IPS-15b (cell line): Measurements from ENCODE around the gene AGAP1.

Experiments
- H3K27me3 ChIP-seq: one replicate; pipeline ENCODE4 v1.6.1; 2013; ENCODE audit warnings: low read length; ENCODE audit not compliant: control insufficient read depth, insufficient read depth
- H3K36me3 ChIP-seq: one replicate; pipeline ENCODE4 v1.6.1; 2013; ENCODE audit warnings: low read length; ENCODE audit not compliant: control insufficient read depth, insufficient read depth
- H3K4me1 ChIP-seq: one replicate; pipeline ENCODE4 v1.6.1; 2013; ENCODE audit warnings: mild to moderate bottlenecking, low read length; ENCODE audit not compliant: control insufficient read depth, insufficient read depth
- H3K4me3 ChIP-seq: one replicate; pipeline ENCODE4 v1.5.1; 2013; ENCODE audit warnings: low read depth, low read length
- H3K9ac ChIP-seq: one replicate; pipeline ENCODE4 v1.6.1; 2013; ENCODE audit warnings: low read depth, mild to moderate bottlenecking, low read length
- H3K9me3 ChIP-seq: one replicate; pipeline ENCODE4 v1.6.1; 2013; ENCODE audit warnings: mild to moderate bottlenecking, low read length; ENCODE audit not compliant: control insufficient read depth, insufficient read depth

The AGAP1 gene

GRCh38 chr2:235511751-235512698 is 18.2 kb downstream of the AGAP1 start:
- Histone ChIP-seq H3K27me3 (no peaks in the 10 kb centered on the region), H3K36me3 (peaks cover 2% of the 10 kb centered on the region), H3K4me1 (peaks cover 2% of the 10 kb centered on the region), H3K4me3 (no peak overlapping the region), H3K9me3 (no peaks in the 10 kb centered on the region), H3K9ac (no peak overlapping the region)

- no peaks in the 10 kb centered on the region for H3K27me3 ChIP-seq
- peaks cover 2% of the 10 kb centered on the region for H3K4me1 ChIP-seq
- peaks cover 3% of the 10 kb centered on the region for H3K36me3 ChIP-seq
- no peak overlapping the region for H3K4me3 ChIP-seq
- no peak overlapping the region for H3K9ac ChIP-seq
- no peaks in the 10 kb centered on the region for H3K9me3 ChIP-seq
These were observed 18.8 kb downstream of the AGAP1 start for GRCh38 chr2:235512699-235513053.

- Histone ChIP-seq H3K4me3 (no peak overlapping the region), H3K9ac (no peak overlapping the region), H3K27me3 (no peaks in the 10 kb centered on the region), H3K4me1 (peaks cover 2% of the 10 kb centered on the region), H3K9me3 (no peaks in the 10 kb centered on the region), H3K36me3 (peaks cover 3% of the 10 kb centered on the region)
These were observed 20.3 kb downstream of the AGAP1 start for GRCh38 chr2:235513984-235514626.

GRCh38 chr2:235514627-235515363 is 21.0 kb downstream of the AGAP1 start:
- Histone ChIP-seq H3K9ac (no peak overlapping the region), H3K27me3 (no peaks in the 10 kb centered on the region), H3K4me1 (peaks cover 2% of the 10 kb centered on the region), H3K9me3 (no peaks in the 10 kb centered on the region), H3K36me3 (peaks cover 3% of the 10 kb centered on the region), H3K4me3 (no peak overlapping the region)

- no peaks in the 10 kb centered on the region for H3K9me3 ChIP-seq
These were observed 21.5 kb downstream of the AGAP1 start for GRCh38 chr2:235515364-235515742.

GRCh38 chr2:235515821-235516220 is 22.0 kb downstream of the AGAP1 start:
- Histone ChIP-seq H3K4me1 (peaks cover 2% of the 10 kb centered on the region), H3K9ac (no peak overlapping the region), H3K9me3 (no peaks in the 10 kb centered on the region), H3K4me3 (no peak overlapping the region), H3K36me3 (peaks cover 3% of the 10 kb centered on the region), H3K27me3 (no peaks in the 10 kb centered on the region)

More at GRCh38 chr2:235515364-235515742, 21.5 kb downstream of the AGAP1 start:
- Histone ChIP-seq H3K27me3 (no peaks in the 10 kb centered on the region), H3K4me1 (peaks cover 2% of the 10 kb centered on the region), H3K9ac (no peak overlapping the region), H3K36me3 (peaks cover 3% of the 10 kb centered on the region), H3K4me3 (no peak overlapping the region)

GRCh38 chr2:235516257-235516656 is 22.4 kb downstream of the AGAP1 start:
- Histone ChIP-seq H3K9me3 (no peaks in the 10 kb centered on the region), H3K4me3 (no peak overlapping the region), H3K27me3 (no peaks in the 10 kb centered on the region), H3K4me1 (no peaks in the 10 kb centered on the region), H3K36me3 (peaks cover 3% of the 10 kb centered on the region), H3K9ac (no peak overlapping the region)

GRCh38 chr2:235518322-235519090 is 24.7 kb downstream of the AGAP1 start:
- Histone ChIP-seq H3K4me3 (no peak overlapping the region), H3K36me3 (peaks cover 3% of the 10 kb centered on the region), H3K4me1 (no peaks in the 10 kb centered on the region), H3K27me3 (no peaks in the 10 kb centered on the region), H3K9me3 (no peaks in the 10 kb centered on the region), H3K9ac (no peak overlapping the region)

GRCh38 chr2:235520787-235521186 is 26.9 kb downstream of the AGAP1 start:
- no peaks in the 10 kb centered on the region for H3K9me3 ChIP-seq

GRCh38 chr2:235521844-235522243 is 28.0 kb downstream of the AGAP1 start:
- Histone ChIP-seq H3K9ac (no peak overlapping the region), H3K4me3 (no peak overlapping the region)

More at GRCh38 chr2:235520787-235521186, 26.9 kb downstream of the AGAP1 start:
- H3K4me3 ChIP-seq = no peak overlapping the region
- H3K36me3 ChIP-seq = peaks cover 3% of the 10 kb centered on the region
- H3K9ac ChIP-seq = no peak overlapping the region
- H3K4me1 ChIP-seq = no peaks in the 10 kb centered on the region
- H3K27me3 ChIP-seq = no peaks in the 10 kb centered on the region

GRCh38 chr2:235523021-235523420 is 29.2 kb downstream of the AGAP1 start:
- H3K9me3 ChIP-seq = no peaks in the 10 kb centered on the region
- H3K27me3 ChIP-seq = no peaks in the 10 kb centered on the region
- no peak overlapping the region for H3K4me3 ChIP-seq

More at GRCh38 chr2:235521844-235522243, 28.0 kb downstream of the AGAP1 start:
- Histone ChIP-seq H3K27me3 (no peaks in the 10 kb centered on the region), H3K36me3 (peaks cover 3% of the 10 kb centered on the region), H3K9me3 (no peaks in the 10 kb centered on the region), H3K4me1 (no peaks in the 10 kb centered on the region)

More at GRCh38 chr2:235523021-235523420, 29.2 kb downstream of the AGAP1 start:
- no peak overlapping the region for H3K9ac ChIP-seq
- H3K36me3 ChIP-seq = no peaks in the 10 kb centered on the region
- peaks cover 4% of the 10 kb centered on the region for H3K4me1 ChIP-seq
